Measurements from ENCODE around the gene GDPD2.

DNA sequence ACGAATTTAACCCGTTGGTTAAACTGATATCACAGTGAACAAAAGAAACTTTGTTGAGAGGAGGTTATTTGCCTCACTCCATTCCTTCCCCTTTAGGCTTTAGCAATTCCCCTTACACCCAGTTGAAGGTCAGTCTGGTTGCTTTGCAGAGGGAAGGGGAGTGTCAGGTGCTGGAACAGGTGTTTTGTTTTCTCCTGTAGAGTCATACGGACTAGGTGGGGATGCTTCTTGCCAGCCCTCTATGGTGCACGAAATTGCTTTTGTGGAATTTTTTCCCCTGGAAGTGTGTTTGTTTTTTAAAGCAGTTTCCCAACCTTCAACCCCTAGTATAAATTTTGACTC is 54.6 kb downstream of the GDPD2 start:
- TF ChIP-seq, protein P1, sequence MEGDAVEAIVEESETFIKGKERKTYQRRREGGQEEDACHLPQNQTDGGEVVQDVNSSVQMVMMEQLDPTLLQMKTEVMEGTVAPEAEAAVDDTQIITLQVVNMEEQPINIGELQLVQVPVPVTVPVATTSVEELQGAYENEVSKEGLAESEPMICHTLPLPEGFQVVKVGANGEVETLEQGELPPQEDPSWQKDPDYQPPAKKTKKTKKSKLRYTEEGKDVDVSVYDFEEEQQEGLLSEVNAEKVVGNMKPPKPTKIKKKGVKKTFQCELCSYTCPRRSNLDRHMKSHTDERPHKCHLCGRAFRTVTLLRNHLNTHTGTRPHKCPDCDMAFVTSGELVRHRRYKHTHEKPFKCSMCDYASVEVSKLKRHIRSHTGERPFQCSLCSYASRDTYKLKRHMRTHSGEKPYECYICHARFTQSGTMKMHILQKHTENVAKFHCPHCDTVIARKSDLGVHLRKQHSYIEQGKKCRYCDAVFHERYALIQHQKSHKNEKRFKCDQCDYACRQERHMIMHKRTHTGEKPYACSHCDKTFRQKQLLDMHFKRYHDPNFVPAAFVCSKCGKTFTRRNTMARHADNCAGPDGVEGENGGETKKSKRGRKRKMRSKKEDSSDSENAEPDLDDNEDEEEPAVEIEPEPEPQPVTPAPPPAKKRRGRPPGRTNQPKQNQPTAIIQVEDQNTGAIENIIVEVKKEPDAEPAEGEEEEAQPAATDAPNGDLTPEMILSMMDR (IDR thresholded peaks at IDR 0.05), result no peak
- TF ChIP-seq POLR2AphosphoS5 (IDR thresholded peaks at IDR 0.05), result no peak

All from breast epithelium (tissue), 3 donors.